Gastrocnemius medialis (tissue), 4 donors: ENCODE measurements around the gene ASMTL.
"Not testable (repeated sequence)": the region's sequence is repeated elsewhere in the genome, so short reads cannot be mapped to it uniquely, and the experiment has no call there.

ENCODE experiments used
- POLR2A ChIP-seq, 2 donors: fragments of 450-650 bp; IDR thresholded peaks; one replicate each; pipeline ENCODE4 v1.6.1; 2017; ENCODE audit warnings: antibody characterized with exemption in 2 of 2, mild to moderate bottlenecking in 2 of 2, moderate library complexity in 2 of 2
- TF ChIP-seq, protein P1 (sequence below), 5 experiments: fragments of 450-650 bp in 3 of 5; fragments of 200-600 bp in 2 of 5; sonication (generic) in 2 of 5; IDR thresholded peaks in 4 of 5; conservative IDR thresholded peaks in 1 of 5; 1 replicate in 4 of 5; 2 replicates in 1 of 5; pipeline ENCODE4 v1.5.1; 2016 to 2019; ENCODE audit warnings: antibody characterized with exemption in 5 of 5, mild to moderate bottlenecking in 3 of 5, moderate library complexity in 3 of 5

DNA sequence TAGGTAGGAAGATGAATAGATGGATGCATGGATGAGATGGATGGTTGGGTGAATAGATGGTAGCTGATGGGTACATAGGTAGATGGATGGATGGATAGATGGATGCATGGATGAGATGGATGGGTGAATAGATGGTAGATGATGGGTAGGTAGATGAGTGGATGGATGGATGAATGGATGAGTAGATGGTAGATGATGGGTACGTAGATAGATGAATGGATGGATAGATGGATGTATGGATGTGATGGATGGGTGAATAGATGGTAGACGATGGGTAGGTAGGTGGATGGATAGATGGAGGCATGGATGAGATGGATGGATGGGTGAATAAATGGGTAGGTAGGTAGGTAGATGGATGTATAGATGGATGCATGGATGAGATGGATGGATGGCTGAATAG lies 46.9 kb downstream of the ASMTL start:
- TF ChIP-seq, protein P1, sequence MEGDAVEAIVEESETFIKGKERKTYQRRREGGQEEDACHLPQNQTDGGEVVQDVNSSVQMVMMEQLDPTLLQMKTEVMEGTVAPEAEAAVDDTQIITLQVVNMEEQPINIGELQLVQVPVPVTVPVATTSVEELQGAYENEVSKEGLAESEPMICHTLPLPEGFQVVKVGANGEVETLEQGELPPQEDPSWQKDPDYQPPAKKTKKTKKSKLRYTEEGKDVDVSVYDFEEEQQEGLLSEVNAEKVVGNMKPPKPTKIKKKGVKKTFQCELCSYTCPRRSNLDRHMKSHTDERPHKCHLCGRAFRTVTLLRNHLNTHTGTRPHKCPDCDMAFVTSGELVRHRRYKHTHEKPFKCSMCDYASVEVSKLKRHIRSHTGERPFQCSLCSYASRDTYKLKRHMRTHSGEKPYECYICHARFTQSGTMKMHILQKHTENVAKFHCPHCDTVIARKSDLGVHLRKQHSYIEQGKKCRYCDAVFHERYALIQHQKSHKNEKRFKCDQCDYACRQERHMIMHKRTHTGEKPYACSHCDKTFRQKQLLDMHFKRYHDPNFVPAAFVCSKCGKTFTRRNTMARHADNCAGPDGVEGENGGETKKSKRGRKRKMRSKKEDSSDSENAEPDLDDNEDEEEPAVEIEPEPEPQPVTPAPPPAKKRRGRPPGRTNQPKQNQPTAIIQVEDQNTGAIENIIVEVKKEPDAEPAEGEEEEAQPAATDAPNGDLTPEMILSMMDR (IDR thresholded peaks at IDR 0.05 in 4 of 5, conservative IDR thresholded peaks at IDR 0.05 in 1 of 5) = not testable (repeated sequence)
- TF ChIP-seq POLR2A (IDR thresholded peaks at IDR 0.05) = not testable (repeated sequence)
